ENCODE results near the gene GLRA3. TPM values are rescaled to one million over a fixed set of nuclear protein-coding genes. Genes with fewer than 3 reads are reported as not detected.

GLRA3 gene
- total and polyA plus RNA-seq, 5 donors, result not detected

DNA sequence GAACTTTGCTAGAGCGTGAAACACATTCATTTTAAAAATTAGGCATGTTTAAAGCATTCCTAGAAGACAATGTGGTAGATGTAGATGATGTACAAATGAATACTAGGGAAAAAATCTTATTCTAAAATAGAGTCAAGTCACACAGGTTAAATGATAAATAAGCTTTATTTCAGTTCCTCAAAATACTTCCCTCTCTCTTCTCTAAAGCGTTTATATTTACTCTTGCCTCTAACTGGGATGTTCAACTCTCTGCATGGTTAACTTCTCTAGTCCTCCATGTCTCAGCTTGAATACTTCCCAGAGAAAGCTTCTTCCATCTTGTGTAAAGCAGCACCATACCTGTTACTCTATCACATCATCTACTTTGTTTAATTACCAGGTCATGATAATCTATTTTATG, 30.9 kb upstream of the GLRA3 start:
- Histone ChIP-seq H3K9me3 (ENCODE audit: control insufficient read depth, low read length) (no peaks in the 10 kb centered on the region), H3K27ac (ENCODE audit: low read length) (no peak overlapping the region), H3K27me3 (ENCODE audit: control insufficient read depth, insufficient read depth) (no peaks in the 10 kb centered on the region), H3K4me3 (ENCODE audit: low read length) (no peak overlapping the region), H3K4me1 (ENCODE audit: control insufficient read depth, insufficient read depth, low read length) (no peaks in the 10 kb centered on the region)
- intact Hi-C loops (cut with DNase I), result no loop called here
- no peak for ATAC-seq
- no peak for DNase-seq
- whole genome bisulfite sequencing, result 43% methylated on average over 2 of the region's 2 CpGs

DNA sequence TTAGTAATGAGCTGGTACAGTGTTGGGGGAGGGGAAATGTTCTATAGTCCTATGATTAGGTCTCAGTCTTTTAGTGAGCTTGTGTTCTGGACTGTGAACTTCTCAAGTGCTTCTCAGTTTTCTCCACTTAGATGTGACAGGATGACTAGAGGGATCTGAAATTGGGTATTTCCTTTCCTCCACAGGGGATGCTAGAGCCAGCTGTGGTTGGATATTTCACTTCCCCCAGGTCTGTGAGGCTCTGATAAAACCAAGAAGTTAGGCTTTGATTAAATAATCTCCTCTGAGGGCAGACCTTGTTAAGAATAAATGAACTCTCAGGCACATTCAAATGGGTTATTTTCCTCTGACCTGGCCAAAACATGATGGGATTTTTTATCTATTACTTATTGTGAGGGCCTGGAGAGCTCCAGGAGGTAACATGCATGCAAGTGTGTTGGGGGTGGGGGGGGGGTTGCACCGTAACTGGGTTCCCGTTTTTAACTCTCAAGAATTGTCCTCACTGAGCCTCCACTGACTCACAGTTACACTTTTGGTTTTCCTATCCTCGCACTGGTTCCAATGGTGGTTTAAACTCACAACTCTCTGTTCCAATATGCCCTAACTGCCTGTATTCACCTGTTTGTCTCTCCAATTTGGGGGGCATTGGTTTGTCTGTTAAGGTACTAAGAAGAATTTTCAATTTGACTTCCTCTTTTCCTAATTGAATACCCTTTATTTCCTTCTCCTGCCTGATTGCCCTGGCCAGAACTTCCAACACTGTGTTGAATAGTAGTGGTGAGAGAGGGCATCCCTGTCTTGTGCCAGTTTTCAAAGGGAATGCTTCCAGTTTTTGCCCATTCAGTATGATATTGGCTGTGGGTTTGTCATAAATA, 28.1 kb upstream of the GLRA3 start:
- WGBS, result 55% methylated on average over 3 of the region's 3 CpGs
- ATAC-seq, result no peak

DNA sequence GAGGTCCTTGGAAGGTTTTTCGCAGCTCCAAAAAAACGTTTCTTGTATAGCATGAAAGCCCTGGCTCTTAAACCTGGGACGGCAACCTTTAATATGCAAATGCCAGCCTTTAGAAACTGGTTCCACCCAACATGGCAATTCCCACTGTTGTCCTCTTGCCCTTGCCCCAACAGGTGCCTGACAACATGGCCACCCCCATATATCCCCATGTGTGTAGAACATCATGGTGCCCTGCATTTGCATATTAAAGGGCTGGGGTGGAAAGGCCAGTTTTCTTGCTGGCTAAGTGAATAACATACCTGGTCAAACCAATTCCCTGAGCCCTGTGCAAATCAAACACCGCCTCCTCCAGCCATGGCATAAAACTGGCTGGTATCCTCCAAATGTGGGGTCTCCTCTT, 26.0 kb upstream of the GLRA3 start:
- Histone ChIP-seq H3K27me3 (ENCODE audit: control insufficient read depth, insufficient read depth) (no peaks in the 10 kb centered on the region), H3K4me1 (ENCODE audit: control insufficient read depth, insufficient read depth, low read length) (no peaks in the 10 kb centered on the region), H3K4me3 (ENCODE audit: low read length) (no peak overlapping the region), H3K9me3 (ENCODE audit: control insufficient read depth, low read length) (no peaks in the 10 kb centered on the region), H3K27ac (ENCODE audit: low read length) (no peak overlapping the region)
- intact Hi-C loops (cut with DNase I), result no loop called here
- 48% methylated on average over 4 of the region's 4 CpGs for WGBS
- ATAC-seq, result no peak
- no peak for DNase-seq

More for the DNA sequence above, 28.1 kb upstream of the GLRA3 start:
- H3K9me3 ChIP-seq (ENCODE audit: control insufficient read depth, low read length), result no peaks in the 10 kb centered on the region
- no peaks in the 10 kb centered on the region for H3K4me1 ChIP-seq (ENCODE audit: control insufficient read depth, insufficient read depth, low read length)
- intact Hi-C loops (cut with DNase I), result no loop called here
- DNase-seq, result no peak
- no peak overlapping the region for H3K27ac ChIP-seq (ENCODE audit: low read length)
- H3K27me3 ChIP-seq (ENCODE audit: control insufficient read depth, insufficient read depth), result no peaks in the 10 kb centered on the region
- H3K4me3 ChIP-seq (ENCODE audit: low read length), result no peak overlapping the region

DNA sequence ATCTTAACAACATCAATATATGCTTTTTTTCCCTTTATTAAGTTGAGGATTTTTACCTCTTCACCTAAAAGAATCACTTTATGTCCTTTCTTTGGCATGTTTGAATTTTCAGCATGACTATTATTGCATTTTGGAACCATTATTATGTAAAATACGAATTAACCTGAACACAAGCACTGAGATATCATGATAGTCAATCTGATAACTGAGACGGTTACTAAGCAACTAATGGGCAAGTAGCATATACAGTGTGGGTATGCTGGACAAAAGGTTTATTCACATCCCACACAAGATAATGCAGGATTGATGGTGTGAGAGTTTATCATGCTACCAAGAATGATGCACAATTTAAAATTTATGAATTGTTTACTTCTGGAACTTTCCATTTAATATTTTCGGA, 24.6 kb upstream of the GLRA3 start:
- Histone ChIP-seq H3K4me3 (ENCODE audit: low read length) (no peak overlapping the region), H3K9me3 (ENCODE audit: control insufficient read depth, low read length) (no peaks in the 10 kb centered on the region), H3K4me1 (ENCODE audit: control insufficient read depth, insufficient read depth, low read length) (no peaks in the 10 kb centered on the region), H3K27me3 (ENCODE audit: control insufficient read depth, insufficient read depth) (no peaks in the 10 kb centered on the region), H3K27ac (ENCODE audit: low read length) (no peak overlapping the region)
- 69% methylated on average over 3 of the region's 3 CpGs for WGBS
- DNase-seq (no peak), ATAC-seq (no peak)
- intact Hi-C loops (cut with DNase I), result no loop called here

DNA sequence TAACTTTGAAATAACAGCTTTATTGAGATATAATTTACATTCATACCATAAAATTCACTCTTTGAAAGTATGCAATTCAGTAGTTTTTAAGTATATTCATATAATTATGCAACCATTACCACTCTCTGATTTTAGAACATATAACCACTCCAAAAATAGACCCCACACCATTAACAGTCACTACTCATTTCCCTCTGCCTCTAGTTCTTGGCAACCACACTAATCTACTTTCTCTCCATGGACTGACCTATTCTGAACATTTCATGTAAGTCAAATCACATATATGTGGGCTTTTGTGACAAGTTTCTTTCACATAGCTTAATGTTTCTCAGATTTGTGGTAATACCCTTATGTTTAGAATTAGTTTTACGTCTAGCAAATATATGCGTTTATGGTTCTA, 19.5 kb upstream of the GLRA3 start:
- Histone ChIP-seq H3K9me3 (ENCODE audit: control insufficient read depth, low read length) (no peaks in the 10 kb centered on the region), H3K27ac (ENCODE audit: low read length) (no peak overlapping the region), H3K4me3 (ENCODE audit: low read length) (no peak overlapping the region), H3K4me1 (ENCODE audit: control insufficient read depth, insufficient read depth, low read length) (no peaks in the 10 kb centered on the region), H3K27me3 (ENCODE audit: control insufficient read depth, insufficient read depth) (no peaks in the 10 kb centered on the region)
- ATAC-seq (no peak), DNase-seq (no peak)
- 77% methylated on average over 2 of the region's 2 CpGs for WGBS
- intact Hi-C loops (cut with DNase I), result no loop called here

DNA sequence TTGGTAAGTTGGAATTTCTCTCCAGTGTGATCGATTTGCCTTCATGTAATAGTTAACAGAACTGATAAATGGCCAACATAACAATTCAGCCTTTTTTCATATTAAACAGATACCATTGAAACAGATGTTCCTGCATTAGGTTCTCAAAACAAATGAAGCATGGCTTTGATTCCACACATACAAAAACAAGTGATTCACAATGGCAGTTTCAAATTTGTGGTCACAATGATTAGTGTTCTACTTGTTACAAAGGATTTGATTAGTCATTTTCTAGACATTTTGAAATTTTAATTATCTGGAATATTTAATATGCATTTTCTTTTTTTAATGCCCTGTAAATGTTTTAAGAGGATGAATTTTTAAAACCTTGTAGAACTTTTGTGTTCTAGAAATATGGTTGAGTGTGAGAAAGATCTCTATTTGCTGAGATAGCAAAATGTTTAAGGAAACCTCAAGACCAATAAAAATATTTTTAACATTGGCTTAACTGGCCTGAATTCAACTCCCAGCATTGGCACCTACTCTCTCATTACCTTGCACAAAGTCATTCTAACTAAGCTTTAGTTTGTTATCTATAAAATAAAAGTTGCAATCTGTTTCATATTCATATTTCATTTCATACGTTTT, 18.9 kb upstream of the GLRA3 start:
- DNase-seq (no peak), ATAC-seq (no peak)
- WGBS, result 56% methylated on average over 2 of the region's 2 CpGs
- no peak overlapping the region for H3K27ac ChIP-seq (ENCODE audit: low read length)
- H3K27me3 ChIP-seq (ENCODE audit: control insufficient read depth, insufficient read depth), result no peaks in the 10 kb centered on the region
- intact Hi-C loops (cut with DNase I), result no loop called here
- H3K4me3 ChIP-seq (ENCODE audit: low read length), result no peak overlapping the region
- no peaks in the 10 kb centered on the region for H3K9me3 ChIP-seq (ENCODE audit: control insufficient read depth, low read length)
- no peaks in the 10 kb centered on the region for H3K4me1 ChIP-seq (ENCODE audit: control insufficient read depth, insufficient read depth, low read length)

DNA sequence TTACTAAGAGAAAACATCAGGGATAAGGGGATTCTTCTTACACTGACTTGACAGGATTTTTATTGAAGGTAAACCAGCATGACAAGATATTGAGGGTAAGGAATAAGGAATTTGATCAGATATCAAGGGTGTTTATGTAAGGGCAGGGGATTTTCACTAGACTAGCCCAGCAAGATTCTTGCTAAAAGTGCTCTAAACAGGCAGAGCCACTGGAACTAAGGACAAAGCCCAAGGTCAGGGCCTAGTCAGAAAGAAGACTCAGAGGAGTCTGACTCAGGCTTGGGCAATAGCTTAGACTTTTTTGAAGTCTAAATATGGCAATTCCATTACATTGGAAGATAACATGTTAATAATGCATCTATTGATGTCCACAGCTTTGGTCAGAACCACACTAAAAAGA, 6.5 kb upstream of the GLRA3 start:
- Histone ChIP-seq H3K27ac (ENCODE audit: low read length) (no peak overlapping the region), H3K27me3 (ENCODE audit: control insufficient read depth, insufficient read depth) (no peaks in the 10 kb centered on the region), H3K4me1 (ENCODE audit: control insufficient read depth, insufficient read depth, low read length) (no peaks in the 10 kb centered on the region), H3K9me3 (ENCODE audit: control insufficient read depth, low read length) (no peaks in the 10 kb centered on the region), H3K4me3 (ENCODE audit: low read length) (no peak overlapping the region)
- no peak for ATAC-seq
- no peak for DNase-seq
- intact Hi-C loops (cut with DNase I), result no loop called here

DNA sequence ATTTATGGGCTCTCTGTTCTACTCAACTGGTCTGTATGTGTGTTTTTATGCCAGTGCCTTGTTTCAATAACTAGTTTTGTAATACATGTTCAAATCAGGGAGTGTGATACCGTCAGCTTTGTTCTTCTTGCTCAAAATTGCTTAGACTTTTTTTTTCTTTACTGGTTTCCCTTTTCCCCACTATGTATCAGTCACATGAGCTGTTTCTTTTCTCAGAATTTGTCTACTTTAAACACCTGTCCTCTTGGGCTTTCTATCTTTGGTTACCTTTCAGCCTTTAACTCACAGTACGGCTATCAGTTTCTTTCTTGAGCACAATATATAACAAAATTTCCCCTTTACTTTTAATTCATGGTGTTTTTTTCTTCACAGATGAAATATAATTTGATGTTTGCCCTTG, 5.4 kb upstream of the GLRA3 start:
- no peaks in the 10 kb centered on the region for H3K27me3 ChIP-seq (ENCODE audit: control insufficient read depth, insufficient read depth)
- no peak for DNase-seq
- intact Hi-C loops (cut with DNase I), result no loop called here
- 82% methylated on average over 2 of the region's 2 CpGs for WGBS
- no peak overlapping the region for H3K27ac ChIP-seq (ENCODE audit: low read length)
- H3K9me3 ChIP-seq (ENCODE audit: control insufficient read depth, low read length), result no peaks in the 10 kb centered on the region
- no peaks in the 10 kb centered on the region for H3K4me1 ChIP-seq (ENCODE audit: control insufficient read depth, insufficient read depth, low read length)
- no peak for ATAC-seq
- no peak overlapping the region for H3K4me3 ChIP-seq (ENCODE audit: low read length)

DNA sequence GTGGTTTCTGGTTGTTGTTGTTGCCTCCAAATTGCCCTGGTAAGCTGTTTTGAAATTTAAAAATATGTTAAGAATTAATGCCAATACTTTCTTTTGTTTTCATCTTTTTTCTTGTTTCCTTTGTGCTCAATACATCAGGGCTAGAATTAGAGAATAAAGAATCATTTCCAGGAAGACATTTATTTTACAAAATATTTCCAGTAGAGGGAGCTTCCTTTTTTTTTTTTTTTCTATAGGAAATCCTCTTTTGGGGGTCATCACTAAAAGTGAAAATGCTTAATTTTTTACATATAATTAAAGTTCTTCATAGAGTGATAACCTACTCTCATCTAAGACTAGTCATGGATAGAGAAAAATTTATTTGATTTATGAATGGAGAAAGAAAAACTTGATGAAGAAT, 2.4 kb downstream of the GLRA3 start:
- intact Hi-C loops (cut with DNase I), result no loop called here
- H3K9me3 ChIP-seq (ENCODE audit: control insufficient read depth, low read length), result no peaks in the 10 kb centered on the region
- ATAC-seq (no peak), DNase-seq (no peak)
- H3K4me1 ChIP-seq (ENCODE audit: control insufficient read depth, insufficient read depth, low read length), result peaks cover 2% of the 10 kb centered on the region
- no peak overlapping the region for H3K4me3 ChIP-seq (ENCODE audit: low read length)
- no peak overlapping the region for H3K27ac ChIP-seq (ENCODE audit: low read length)
- no peaks in the 10 kb centered on the region for H3K27me3 ChIP-seq (ENCODE audit: control insufficient read depth, insufficient read depth)

DNA sequence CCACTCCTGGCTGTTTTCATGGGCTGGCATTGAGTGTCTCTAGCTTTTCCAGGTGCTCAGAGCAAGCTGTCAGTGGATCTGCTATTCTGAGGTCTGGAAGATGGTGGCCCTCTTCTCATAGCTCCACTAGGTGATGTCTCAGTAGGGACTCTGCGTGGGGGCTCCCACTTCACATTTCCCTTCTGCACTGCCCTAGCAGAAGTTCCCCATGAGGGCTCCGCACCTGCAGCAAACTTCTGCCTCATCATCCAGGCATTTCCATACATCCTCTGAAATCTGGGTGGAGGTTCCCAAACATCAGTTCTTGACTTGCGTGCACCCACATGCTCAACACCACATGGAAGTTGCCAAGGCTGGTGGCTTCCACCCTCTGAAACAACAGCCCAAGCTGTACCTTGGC, 13.8 kb downstream of the GLRA3 start:
- intact Hi-C loops (cut with DNase I), result no loop called here
- no peak for DNase-seq
- Histone ChIP-seq H3K9me3 (ENCODE audit: control insufficient read depth, low read length) (peaks cover 5% of the 10 kb centered on the region), H3K27ac (ENCODE audit: low read length) (no peak overlapping the region), H3K4me1 (ENCODE audit: control insufficient read depth, insufficient read depth, low read length) (no peaks in the 10 kb centered on the region), H3K27me3 (ENCODE audit: control insufficient read depth, insufficient read depth) (no peaks in the 10 kb centered on the region), H3K4me3 (ENCODE audit: low read length) (no peak overlapping the region)
- ATAC-seq, result no peak
- 88% methylated on average over 3 of the region's 3 CpGs for WGBS

DNA sequence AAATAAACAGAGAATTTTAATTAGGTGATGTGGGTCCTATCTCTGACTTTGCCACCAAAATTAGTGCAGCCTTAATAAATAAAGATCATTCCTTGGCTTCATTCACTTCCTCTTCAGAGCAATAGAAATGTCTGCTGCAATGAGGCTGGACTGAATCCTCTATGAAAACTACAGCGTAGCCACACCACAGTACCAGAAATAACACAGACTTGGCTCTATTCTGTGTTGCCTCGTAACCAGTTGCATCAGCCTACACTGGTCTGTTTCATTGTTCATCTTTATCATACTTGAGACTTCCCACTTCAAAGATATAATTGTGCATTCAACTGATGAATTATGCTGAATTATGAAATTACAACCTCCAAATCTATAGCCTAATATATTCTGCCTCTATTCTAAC, 15.8 kb downstream of the GLRA3 start:
- no peaks in the 10 kb centered on the region for H3K4me1 ChIP-seq (ENCODE audit: control insufficient read depth, insufficient read depth, low read length)
- peaks cover 5% of the 10 kb centered on the region for H3K9me3 ChIP-seq (ENCODE audit: control insufficient read depth, low read length)
- WGBS, result 57% methylated on average over 2 of the region's 2 CpGs
- no peak for ATAC-seq
- no peak for DNase-seq
- intact Hi-C loops (cut with DNase I), result no loop called here
- H3K4me3 ChIP-seq (ENCODE audit: low read length), result no peak overlapping the region
- H3K27me3 ChIP-seq (ENCODE audit: control insufficient read depth, insufficient read depth), result no peaks in the 10 kb centered on the region
- no peak overlapping the region for H3K27ac ChIP-seq (ENCODE audit: low read length)

All from right cardiac atrium (tissue), 5 donors.